HEK293T (cell line): ENCODE measurements around the gene CFAP74.

ENCODE experiments used
- FOXA1 ChIP-seq: fragments of 450-650 bp; IDR thresholded peaks from 2 replicates; pipeline ENCODE4 v1.6.1; 2016; ENCODE audit warnings: mild to moderate bottlenecking
- L3MBTL2 ChIP-seq: fragments of 450-650 bp; conservative IDR thresholded peaks from 2 replicates; pipeline ENCODE4 v1.6.1; 2016; ENCODE audit warnings: mild to moderate bottlenecking
- SP1 ChIP-seq: fragments of 450-650 bp; IDR thresholded peaks from 2 replicates; pipeline ENCODE4 v1.6.1; 2017

GRCh38 chr1:2014181-2014580 lies 10.6 kb upstream of the CFAP74 start:
- TF ChIP-seq FOXA1: no peak
- TF ChIP-seq L3MBTL2: no peak
- no peak for TF ChIP-seq SP1
